Cardiac muscle cell (in vitro differentiated cells and primary cell): ENCODE measurements around the gene RBPMS2. TPM values are rescaled to one million over a fixed set of nuclear protein-coding genes. Genes with fewer than 3 reads are reported as not detected.

Source experiments
- DNase-seq, 2 donors: peaks; one replicate each; pipeline versions ENCODE4 v3.0.0 to v3.0.0-alpha.2; 2010 to 2017; ENCODE audit warnings: low read depth in 1 of 2, low spot score in 1 of 2
- H3K27ac ChIP-seq: fragments of 200-600 bp; sonication (generic); 2 replicates; pipeline ENCODE4 v1.5.1; 2016
- H3K27me3 ChIP-seq: fragments of 200-600 bp; sonication (generic); 2 replicates; pipeline ENCODE4 v1.6.0; 2016; ENCODE audit warnings: control low read depth
- H3K36me3 ChIP-seq: fragments of 200-600 bp; sonication (generic); 2 replicates; pipeline ENCODE4 v1.5.1; 2016; ENCODE audit warnings: control low read depth
- H3K4me1 ChIP-seq: fragments of 200-600 bp; sonication (generic); 2 replicates; pipeline ENCODE4 v1.8.1; 2017; ENCODE audit warnings: low read depth, mild to moderate bottlenecking, mixed run types
- H3K4me3 ChIP-seq: fragments of 200-600 bp; sonication (generic); 2 replicates; pipeline ENCODE4 v1.5.1; 2016; ENCODE audit warnings: mild to moderate bottlenecking
- H3K9me3 ChIP-seq: fragments of 200-600 bp; sonication (generic); 2 replicates; pipeline ENCODE4 v1.5.1; 2017; ENCODE audit warnings: low read depth, mild to moderate bottlenecking, control low read depth
- polyA plus RNA-seq: library from polyadenylated mRNA; unstranded; fragments of >200 nt; fragmentation: Nextera tagmentation; extraction: Ambion mirVana; gene quantifications from 2 replicates; pipeline ENCODE4 v1.2.1, GENCODE V29; 2016
- total RNA-seq: library from RNA; depleted of rRNA; stranded (reverse); fragments of >200 nt; gene quantifications from 2 replicates; pipeline ENCODE4 v1.2.3, GENCODE V29; 2016
- TF ChIP-seq, protein P1 (sequence below): IDR thresholded peaks from 2 replicates; pipeline ENCODE4 v1.5.1; 2012; ENCODE audit warnings: low read depth, mild to moderate bottlenecking, low read length

Gene RBPMS2
- total and polyA plus RNA-seq, 2 experiments from 2014 or later: 35.4 to 213 TPM

GRCh38 chr15:64780600-64781156 lies 5.3 kb upstream of the RBPMS2 start:
- DNase-seq: no peak
- H3K4me3 ChIP-seq: no peak overlapping the region
- no peaks in the 10 kb centered on the region for H3K36me3 ChIP-seq
- H3K4me1 ChIP-seq: peaks cover 29% of the 10 kb centered on the region
- no peaks in the 10 kb centered on the region for H3K9me3 ChIP-seq
- H3K27me3 ChIP-seq: no peaks in the 10 kb centered on the region
- no peak overlapping the region for H3K27ac ChIP-seq
- TF ChIP-seq, protein P1, sequence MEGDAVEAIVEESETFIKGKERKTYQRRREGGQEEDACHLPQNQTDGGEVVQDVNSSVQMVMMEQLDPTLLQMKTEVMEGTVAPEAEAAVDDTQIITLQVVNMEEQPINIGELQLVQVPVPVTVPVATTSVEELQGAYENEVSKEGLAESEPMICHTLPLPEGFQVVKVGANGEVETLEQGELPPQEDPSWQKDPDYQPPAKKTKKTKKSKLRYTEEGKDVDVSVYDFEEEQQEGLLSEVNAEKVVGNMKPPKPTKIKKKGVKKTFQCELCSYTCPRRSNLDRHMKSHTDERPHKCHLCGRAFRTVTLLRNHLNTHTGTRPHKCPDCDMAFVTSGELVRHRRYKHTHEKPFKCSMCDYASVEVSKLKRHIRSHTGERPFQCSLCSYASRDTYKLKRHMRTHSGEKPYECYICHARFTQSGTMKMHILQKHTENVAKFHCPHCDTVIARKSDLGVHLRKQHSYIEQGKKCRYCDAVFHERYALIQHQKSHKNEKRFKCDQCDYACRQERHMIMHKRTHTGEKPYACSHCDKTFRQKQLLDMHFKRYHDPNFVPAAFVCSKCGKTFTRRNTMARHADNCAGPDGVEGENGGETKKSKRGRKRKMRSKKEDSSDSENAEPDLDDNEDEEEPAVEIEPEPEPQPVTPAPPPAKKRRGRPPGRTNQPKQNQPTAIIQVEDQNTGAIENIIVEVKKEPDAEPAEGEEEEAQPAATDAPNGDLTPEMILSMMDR: no peak

DNA sequence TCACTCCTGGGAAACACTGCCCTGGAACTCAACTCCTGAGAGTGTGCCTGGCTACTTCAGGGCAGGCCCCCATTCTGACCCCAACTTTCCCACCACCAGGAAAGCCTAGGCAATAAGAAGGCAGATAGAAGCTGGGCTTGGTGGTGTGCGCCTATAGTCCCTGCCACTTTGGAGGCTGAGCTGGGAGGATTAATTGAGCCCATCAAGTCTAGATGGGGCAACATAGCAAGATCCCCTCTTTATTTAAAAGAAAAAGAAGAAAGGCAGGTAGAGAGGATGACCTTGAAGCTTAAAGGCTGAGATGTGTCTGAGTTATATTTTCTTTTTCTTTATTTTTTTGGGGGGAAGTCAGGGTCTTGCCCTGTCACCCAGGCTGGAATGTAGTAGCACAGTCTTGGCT lies 4.2 kb upstream of the RBPMS2 start:
- no peaks in the 10 kb centered on the region for H3K9me3 ChIP-seq
- no peak overlapping the region for H3K27ac ChIP-seq
- H3K4me1 ChIP-seq: peaks cover 29% of the 10 kb centered on the region
- no peaks in the 10 kb centered on the region for H3K27me3 ChIP-seq
- TF ChIP-seq, protein P1: no peak
- no peaks in the 10 kb centered on the region for H3K36me3 ChIP-seq
- H3K4me3 ChIP-seq: no peak overlapping the region
- DNase-seq: no peak

DNA sequence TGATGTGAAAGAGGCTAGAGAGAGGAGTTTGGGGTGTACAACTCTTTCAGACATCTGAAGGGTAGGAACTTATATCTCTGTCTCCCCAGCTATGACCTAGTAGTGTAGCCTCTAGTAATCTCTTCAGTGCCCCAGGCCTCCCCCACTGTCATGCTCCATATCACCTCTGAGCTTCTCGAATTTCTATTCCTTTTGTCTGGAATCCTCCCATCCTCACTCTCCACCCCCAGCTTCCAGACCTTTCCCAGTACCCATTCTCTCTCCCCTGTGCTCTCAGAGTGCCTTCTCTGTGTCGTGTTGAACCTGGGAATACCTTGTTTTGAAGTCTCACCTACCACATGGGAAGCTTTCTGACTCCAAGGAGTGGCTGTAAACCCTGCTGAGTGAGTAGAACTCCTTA lies 3.6 kb upstream of the RBPMS2 start:
- no peak for DNase-seq
- Histone ChIP-seq H3K4me3 (no peak overlapping the region), H3K4me1 (peaks cover 29% of the 10 kb centered on the region), H3K36me3 (no peaks in the 10 kb centered on the region), H3K27me3 (no peaks in the 10 kb centered on the region), H3K9me3 (no peaks in the 10 kb centered on the region), H3K27ac (no peak overlapping the region)
- TF ChIP-seq, protein P1: no peak

- Histone ChIP-seq H3K27ac (peak overlapping the region; percentile 99), H3K4me1 (peaks cover 47% of the 10 kb centered on the region), H3K27me3 (no peaks in the 10 kb centered on the region), H3K4me3 (peak overlapping the region; percentile 99), H3K36me3 (no peaks in the 10 kb centered on the region), H3K9me3 (no peaks in the 10 kb centered on the region)
- peak in 1 of 2 donors; percentile 37 for DNase-seq
- TF ChIP-seq, protein P1: no peak
Measured at GRCh38 chr15:64776402-64776786, 1.0 kb upstream of the RBPMS2 start.

GRCh38 chr15:64774629-64775493 lies 528 bp downstream of the RBPMS2 start:
- TF ChIP-seq, protein P1: no peak
- H3K27ac ChIP-seq: peak overlapping the region; percentile 99
- DNase-seq: peak; percentile 16 to 69
- H3K27me3 ChIP-seq: no peaks in the 10 kb centered on the region
- no peaks in the 10 kb centered on the region for H3K36me3 ChIP-seq
- peaks cover 44% of the 10 kb centered on the region for H3K4me1 ChIP-seq
- H3K4me3 ChIP-seq: peak overlapping the region; percentile 99
- no peaks in the 10 kb centered on the region for H3K9me3 ChIP-seq
